Fibroblast of the aortic adventitia (primary cell): Measurements from ENCODE around the gene HYKK. TPM values are rescaled to one million over a fixed set of nuclear protein-coding genes. Genes with fewer than 3 reads are reported as not detected.

Experiments
- DNase-seq: peaks from one replicate; pipeline ENCODE4 v3.0.0-alpha.2; 2010; ENCODE audit warnings: low read depth
- H3K4me3 ChIP-seq: 2 replicates; pipeline ENCODE4 v1.5.1; 2011; ENCODE audit warnings: low read depth, mild to moderate bottlenecking, control low read depth, low read length, moderate library complexity
- total RNA-seq: library from RNA; depleted of rRNA; stranded (reverse); fragments of >200 nt; gene quantifications from 2 replicates; pipeline ENCODE4 v1.2.3, GENCODE V29; 2012; ENCODE audit warnings: low replicate concordance
- TF ChIP-seq, protein P1 (sequence below): IDR thresholded peaks from 2 replicates; pipeline ENCODE4 v1.5.1; 2011; ENCODE audit warnings: mild to moderate bottlenecking, low read length, control low read depth, inconsistent platforms; ENCODE audit not compliant: insufficient read depth

The HYKK gene
- total RNA-seq, 1 donor = 3.3 TPM

DNA sequence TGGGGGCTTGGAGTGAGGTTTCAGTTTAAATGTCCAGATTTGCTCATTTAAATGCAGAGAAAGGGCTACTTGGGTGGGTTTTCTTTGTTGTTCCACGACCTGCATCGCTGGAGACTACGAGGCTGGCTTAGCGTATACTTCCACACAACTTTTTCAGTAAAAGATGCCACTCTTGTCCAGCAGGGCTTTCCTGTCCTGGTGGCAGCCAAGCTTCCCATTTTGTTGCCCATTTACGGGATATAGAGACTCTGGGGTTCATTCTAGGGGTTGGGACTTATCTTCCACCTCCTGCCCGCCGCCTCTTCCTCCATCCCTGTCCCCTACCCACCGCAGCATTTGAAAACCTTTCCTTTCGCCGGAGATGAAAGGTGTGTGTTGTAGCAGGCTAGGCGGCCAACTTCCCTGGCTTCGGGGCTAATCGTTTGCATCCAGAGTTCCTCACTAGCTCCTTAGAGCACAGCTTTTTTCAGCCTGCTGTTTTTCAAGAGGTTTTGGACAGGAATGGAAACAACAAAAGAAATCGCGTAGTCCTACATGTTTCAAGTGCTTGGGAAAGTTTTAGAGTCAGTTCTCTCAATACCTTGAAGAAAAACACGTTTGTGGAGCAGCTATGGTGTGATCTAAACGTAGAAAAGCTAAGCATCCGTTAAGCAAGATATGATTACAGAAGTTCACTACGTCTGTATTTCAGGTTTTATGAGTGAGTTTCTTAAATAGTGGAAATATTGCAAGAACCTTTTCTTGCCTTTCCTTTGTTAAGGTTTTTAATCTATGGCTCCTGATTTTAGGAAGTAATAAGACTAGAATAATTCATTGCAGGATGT lies 58.8 kb downstream of the HYKK start:
- peak; percentile 14 for DNase-seq
- peak overlapping the region; percentile 74 for H3K4me3 ChIP-seq
- TF ChIP-seq, protein P1, sequence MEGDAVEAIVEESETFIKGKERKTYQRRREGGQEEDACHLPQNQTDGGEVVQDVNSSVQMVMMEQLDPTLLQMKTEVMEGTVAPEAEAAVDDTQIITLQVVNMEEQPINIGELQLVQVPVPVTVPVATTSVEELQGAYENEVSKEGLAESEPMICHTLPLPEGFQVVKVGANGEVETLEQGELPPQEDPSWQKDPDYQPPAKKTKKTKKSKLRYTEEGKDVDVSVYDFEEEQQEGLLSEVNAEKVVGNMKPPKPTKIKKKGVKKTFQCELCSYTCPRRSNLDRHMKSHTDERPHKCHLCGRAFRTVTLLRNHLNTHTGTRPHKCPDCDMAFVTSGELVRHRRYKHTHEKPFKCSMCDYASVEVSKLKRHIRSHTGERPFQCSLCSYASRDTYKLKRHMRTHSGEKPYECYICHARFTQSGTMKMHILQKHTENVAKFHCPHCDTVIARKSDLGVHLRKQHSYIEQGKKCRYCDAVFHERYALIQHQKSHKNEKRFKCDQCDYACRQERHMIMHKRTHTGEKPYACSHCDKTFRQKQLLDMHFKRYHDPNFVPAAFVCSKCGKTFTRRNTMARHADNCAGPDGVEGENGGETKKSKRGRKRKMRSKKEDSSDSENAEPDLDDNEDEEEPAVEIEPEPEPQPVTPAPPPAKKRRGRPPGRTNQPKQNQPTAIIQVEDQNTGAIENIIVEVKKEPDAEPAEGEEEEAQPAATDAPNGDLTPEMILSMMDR = peak; percentile 17

DNA sequence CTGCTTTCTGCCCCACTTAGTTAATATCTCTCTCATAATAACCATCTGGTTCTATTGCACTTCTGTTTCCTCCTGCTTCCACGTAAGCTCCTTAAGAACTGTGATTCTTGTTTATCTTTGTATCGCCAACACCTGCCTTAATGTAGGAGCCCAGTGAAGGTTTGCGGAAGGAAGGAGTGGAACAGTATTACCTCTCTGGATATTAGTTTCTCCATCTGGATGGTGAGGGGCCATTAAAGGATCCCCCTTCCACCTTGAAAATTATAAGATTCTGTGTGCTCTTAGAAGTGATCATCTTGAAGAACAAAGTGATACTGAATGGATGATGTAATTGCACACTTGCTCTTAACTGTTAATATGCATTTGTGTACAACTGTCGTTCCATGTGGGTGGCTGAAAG lies 60.2 kb downstream of the HYKK start:
- no peak for DNase-seq

DNA sequence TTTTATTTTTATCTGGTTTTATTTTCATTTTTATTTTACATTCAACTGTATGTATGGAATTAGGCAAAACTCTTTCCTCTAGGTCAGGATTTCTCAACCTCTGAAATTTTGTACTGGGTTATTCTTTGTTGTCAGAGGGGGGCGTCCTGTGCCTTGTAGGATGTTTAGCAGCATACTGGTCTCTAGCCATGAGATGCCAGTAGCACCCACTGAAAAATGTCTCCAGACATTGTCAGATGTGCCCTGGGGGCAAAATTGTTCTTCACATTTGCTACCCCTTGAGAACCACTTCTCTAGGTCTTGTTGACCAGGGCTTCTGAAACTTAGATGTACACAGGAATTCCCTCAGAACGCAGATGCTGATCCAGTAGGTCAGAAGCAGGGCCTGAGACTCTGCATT lies 63.3 kb downstream of the HYKK start:
- DNase-seq = no peak
- H3K4me3 ChIP-seq = no peak overlapping the region
- TF ChIP-seq, protein P1 = no peak

More for the DNA sequence above, 60.2 kb downstream of the HYKK start:
- TF ChIP-seq, protein P1 = no peak
- no peak overlapping the region for H3K4me3 ChIP-seq

DNA sequence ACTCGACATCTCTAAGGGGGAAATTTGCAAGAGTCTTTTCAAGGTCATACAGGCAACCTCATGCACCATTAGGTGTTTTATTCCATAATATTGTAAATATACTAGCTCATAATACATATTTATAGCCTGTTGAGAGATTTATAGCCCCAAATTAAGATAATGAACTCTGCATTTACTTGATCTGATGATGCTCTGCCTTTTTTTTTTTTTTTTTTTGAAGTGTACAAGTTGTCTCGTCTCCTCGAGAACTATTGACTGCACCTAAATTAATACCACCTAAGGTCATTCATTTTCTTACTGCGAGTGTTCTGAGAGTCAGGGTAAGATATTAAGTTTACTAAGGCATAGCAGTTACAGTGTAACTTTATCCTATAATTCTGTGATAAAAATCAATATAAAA lies 64.0 kb downstream of the HYKK start:
- TF ChIP-seq, protein P1 = no peak
- no peak overlapping the region for H3K4me3 ChIP-seq
- DNase-seq = no peak

DNA sequence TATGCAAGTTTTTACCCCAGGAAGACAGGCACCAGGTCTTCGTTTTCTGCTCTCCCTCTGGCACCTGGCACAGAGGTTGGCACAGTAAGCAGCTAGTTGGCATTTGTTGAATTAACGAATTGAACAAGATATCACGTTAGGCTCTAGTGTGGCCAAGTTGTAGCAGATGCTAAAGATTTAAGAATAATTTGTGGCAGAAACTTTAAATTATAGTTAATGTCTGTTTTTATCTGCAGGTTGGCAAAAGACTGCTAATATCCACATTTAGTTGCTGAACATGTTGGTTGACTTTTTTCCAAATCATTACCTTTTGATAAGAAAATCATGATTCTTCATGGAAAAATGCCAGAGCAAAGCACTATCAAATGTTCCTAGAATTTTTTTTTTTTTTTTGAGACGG lies 66.0 kb downstream of the HYKK start:
- no peak for DNase-seq
- H3K4me3 ChIP-seq = no peak overlapping the region
- TF ChIP-seq, protein P1 = no peak

DNA sequence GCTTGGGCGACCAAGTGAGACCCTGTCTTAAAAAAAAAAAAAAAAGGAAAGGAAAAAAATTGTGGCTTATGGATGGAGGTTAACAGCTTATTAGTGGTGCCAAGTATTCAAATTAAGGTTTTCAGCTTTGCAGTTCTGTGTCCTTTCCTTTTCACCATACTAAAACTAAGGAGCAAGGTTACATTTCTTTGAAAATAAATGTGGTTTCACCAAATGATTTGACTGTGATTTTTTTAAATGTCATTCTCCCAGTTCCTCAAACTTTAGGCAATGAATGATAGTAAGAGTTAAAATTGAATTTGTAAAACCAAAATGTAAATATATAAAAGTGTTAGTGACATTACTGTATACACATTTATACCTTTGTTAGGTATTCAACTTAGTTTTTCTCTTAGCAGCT lies 67.6 kb downstream of the HYKK start:
- TF ChIP-seq, protein P1 = no peak
- DNase-seq = no peak

More for the DNA sequence above, 67.6 kb downstream of the HYKK start:
- H3K4me3 ChIP-seq = no peak overlapping the region

Other genes starting within 250 kb of the HYKK start
- 0.65 and 2.3 TPM in 2 replicates for gene DNAJA4, start 243.0 kb upstream of the HYKK start, total RNA-seq
- gene SKIC8, start 208.0 kb upstream of the HYKK start, total RNA-seq = 56.7 and 62.1 TPM in 2 replicates
- not detected in 2 replicates for gene CRABP1, start 167.2 kb upstream of the HYKK start, total RNA-seq
- gene IREB2, start 69.4 kb upstream of the HYKK start, total RNA-seq = 25.1 and 28.1 TPM in 2 replicates
- gene PSMA4, start 32.9 kb downstream of the HYKK start, total RNA-seq = 107 and 275 TPM in 2 replicates
- gene CHRNA5, start 57.9 kb downstream of the HYKK start, total RNA-seq = 1.1 and 1.6 TPM in 2 replicates
- gene CHRNA3, start 113.4 kb downstream of the HYKK start, total RNA-seq = under 0.01 TPM in 1 of 2 replicates, not detected in the other
- not detected in 2 replicates for gene CHRNB4, start 133.6 kb downstream of the HYKK start, total RNA-seq